Prostate gland (tissue), 2 donors: Measurements from ENCODE around the gene IFI6. TPM values are rescaled to one million over a fixed set of nuclear protein-coding genes. Genes with fewer than 3 reads are reported as not detected.

ENCODE experiments used
- DNase-seq: peaks from one replicate; pipeline ENCODE4 v3.0.0-alpha.2; 2019; ENCODE audit warnings: low spot score
- H3K27ac ChIP-seq, 2 donors: fragments of 200-600 bp; sonication (generic); 2 replicates each; pipeline ENCODE4 v1.5.1; 2017 to 2019
- H3K27me3 ChIP-seq: fragments of 200-600 bp; sonication (generic); replicated peaks from 2 replicates; pipeline ENCODE4 v1.5.1; 2019; ENCODE audit not compliant: insufficient read depth
- H3K36me3 ChIP-seq, 2 donors: fragments of 200-600 bp; sonication (generic); 1 replicate in 1 of 2; 2 replicates in 1 of 2; pipeline versions ENCODE4 v1.5.1 to v1.8.1; 2017 to 2019
- H3K4me1 ChIP-seq: fragments of 200-600 bp; sonication (generic); replicated peaks from 2 replicates; pipeline ENCODE4 v1.5.1; 2019
- H3K4me3 ChIP-seq, 2 donors: fragments of 200-600 bp; sonication (generic); 2 replicates each; pipeline ENCODE4 v1.5.1; 2017 to 2019
- H3K9me3 ChIP-seq: fragments of 200-600 bp; sonication (generic); 2 replicates; pipeline ENCODE4 v1.5.1; 2017
- POLR2A ChIP-seq: fragments of 450-650 bp; IDR thresholded peaks from one replicate; pipeline ENCODE4 v1.6.1; 2016; ENCODE audit warnings: antibody characterized with exemption, mild to moderate bottlenecking
- POLR2AphosphoS5 ChIP-seq: sonication (generic); formaldehyde crosslinking; IDR thresholded peaks from one replicate; pipeline ENCODE4 v1.6.1; 2017; ENCODE audit warnings: antibody characterized with exemption
- WGBS: methylation state at CpG from one replicate; pipeline ENCODE4 v1.1.5; 2018; 5-methylcytosine and 5-hydroxymethylcytosine counted together
- intact Hi-C: fragments of 100-400 bp; cut with DNase I; formaldehyde crosslinking; loops from one replicate; pipeline ENCODE4 v1.14.2; 2022
- total RNA-seq, 2 donors: library from RNA; depleted of rRNA; stranded (reverse); fragments of >200 nt; gene quantifications; one replicate each; pipeline ENCODE4 v1.1.0, GENCODE V29; 2016
- TF ChIP-seq, protein P1 (sequence below), 4 experiments: fragments of 200-600 bp in 2 of 4; fragments of 450-650 bp in 2 of 4; sonication (generic) in 2 of 4; IDR thresholded peaks; 1 replicate in 3 of 4; 2 replicates in 1 of 4; pipeline ENCODE4 v1.5.1; 2016 to 2019; ENCODE audit warnings: antibody characterized with exemption in 4 of 4, mild to moderate bottlenecking in 2 of 4, moderate library complexity in 2 of 4

IFI6 gene
- total RNA-seq, 2 donors from 2014 or later: 40.4 to 274 TPM

DNA sequence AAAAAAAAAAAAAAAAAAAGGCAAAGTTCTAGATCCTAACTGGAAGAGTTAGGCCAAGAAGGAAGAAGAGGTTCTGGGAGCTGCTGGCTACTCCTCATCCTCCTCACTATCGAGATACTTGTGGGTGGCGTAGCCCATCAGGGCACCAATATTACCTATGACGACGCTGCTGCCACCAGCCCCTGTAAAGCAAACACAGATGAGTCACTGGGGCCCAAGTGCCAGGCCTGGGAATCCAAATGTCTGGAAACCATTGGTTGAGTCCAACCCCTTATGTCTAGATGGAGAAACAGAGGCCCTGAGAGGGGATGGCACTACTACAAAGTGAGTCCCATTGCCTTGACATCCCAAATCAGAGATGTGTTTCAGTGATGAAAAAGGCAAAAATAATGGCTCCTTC, 5.7 kb downstream of the IFI6 start:
- Histone ChIP-seq H3K36me3 (no peaks in the 10 kb centered on the region), H3K4me1 (peaks cover under 1% of the 10 kb centered on the region), H3K9me3 (no peaks in the 10 kb centered on the region), H3K27me3 (no peaks in the 10 kb centered on the region), H3K4me3 (no peak overlapping the region), H3K27ac (no peak overlapping the region)
- TF ChIP-seq POLR2A: no peak
- no peak for TF ChIP-seq POLR2AphosphoS5
- TF ChIP-seq, protein P1, sequence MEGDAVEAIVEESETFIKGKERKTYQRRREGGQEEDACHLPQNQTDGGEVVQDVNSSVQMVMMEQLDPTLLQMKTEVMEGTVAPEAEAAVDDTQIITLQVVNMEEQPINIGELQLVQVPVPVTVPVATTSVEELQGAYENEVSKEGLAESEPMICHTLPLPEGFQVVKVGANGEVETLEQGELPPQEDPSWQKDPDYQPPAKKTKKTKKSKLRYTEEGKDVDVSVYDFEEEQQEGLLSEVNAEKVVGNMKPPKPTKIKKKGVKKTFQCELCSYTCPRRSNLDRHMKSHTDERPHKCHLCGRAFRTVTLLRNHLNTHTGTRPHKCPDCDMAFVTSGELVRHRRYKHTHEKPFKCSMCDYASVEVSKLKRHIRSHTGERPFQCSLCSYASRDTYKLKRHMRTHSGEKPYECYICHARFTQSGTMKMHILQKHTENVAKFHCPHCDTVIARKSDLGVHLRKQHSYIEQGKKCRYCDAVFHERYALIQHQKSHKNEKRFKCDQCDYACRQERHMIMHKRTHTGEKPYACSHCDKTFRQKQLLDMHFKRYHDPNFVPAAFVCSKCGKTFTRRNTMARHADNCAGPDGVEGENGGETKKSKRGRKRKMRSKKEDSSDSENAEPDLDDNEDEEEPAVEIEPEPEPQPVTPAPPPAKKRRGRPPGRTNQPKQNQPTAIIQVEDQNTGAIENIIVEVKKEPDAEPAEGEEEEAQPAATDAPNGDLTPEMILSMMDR (IDR thresholded peaks at IDR 0.05): no peak
- WGBS: 98% methylated on average over 4 of the region's 4 CpGs
- intact Hi-C loops: no loop called here
- DNase-seq: no peak

DNA sequence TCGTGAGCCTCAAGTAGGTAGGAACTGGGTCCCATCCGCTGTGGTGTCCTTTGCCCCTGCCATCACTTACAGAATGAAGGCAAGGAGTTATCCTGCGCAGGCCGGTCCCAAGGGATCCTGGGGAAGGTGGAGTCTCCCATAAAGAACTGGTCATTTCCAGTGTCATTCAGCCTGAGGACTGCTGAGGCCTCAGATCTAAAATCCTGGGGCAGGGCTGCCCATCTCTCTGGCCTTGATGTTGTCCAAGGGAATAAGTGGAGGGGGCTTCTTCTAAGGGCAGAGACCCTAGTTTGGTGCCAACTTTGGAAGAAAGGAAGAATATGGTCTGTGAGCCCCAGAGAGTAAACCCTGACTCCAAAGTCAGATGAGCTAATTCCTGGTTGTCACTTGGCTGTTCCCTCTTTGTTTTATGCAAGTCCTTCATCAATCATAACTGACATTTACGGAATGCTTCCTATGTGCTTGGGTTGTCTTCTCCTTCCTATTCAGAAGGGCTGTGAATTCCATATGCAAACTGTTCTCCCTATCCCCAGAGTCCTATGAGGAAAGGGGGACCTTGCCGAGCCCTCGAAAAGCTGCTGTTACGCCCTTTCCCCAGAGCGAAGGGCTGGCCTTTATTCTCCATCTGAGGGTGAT, 6.9 kb downstream of the IFI6 start:
- WGBS: 91% methylated on average over 9 of the region's 9 CpGs
- Histone ChIP-seq H3K9me3 (no peaks in the 10 kb centered on the region), H3K36me3 (no peaks in the 10 kb centered on the region), H3K27ac (no peak overlapping the region), H3K4me3 (no peak overlapping the region), H3K27me3 (no peaks in the 10 kb centered on the region), H3K4me1 (no peaks in the 10 kb centered on the region)
- intact Hi-C loops: no loop called here
- TF ChIP-seq, protein P1 (IDR thresholded peaks at IDR 0.05): no peak
- TF ChIP-seq POLR2AphosphoS5: no peak
- no peak for TF ChIP-seq POLR2A
- no peak for DNase-seq

DNA sequence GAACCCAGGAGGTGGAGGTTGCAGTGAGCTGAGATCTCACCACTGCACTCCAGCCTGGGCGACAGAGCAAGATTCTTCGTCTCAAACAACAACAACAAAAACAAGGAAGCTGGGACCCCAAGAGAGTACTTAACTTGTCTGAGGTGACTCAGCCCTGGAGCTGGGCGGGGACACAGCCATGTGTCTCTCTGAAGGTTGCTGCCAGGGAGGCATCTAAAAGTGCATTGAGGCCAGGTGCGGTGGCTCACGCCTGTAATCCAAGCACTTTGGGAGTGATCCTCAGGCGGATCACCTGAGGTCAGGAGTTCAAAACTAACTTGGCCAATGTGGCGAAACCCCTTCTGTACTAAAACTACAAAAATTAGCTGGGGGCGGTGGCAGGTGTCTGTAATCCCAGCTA, 7.7 kb downstream of the IFI6 start:
- Histone ChIP-seq H3K4me3 (no peak overlapping the region), H3K9me3 (no peaks in the 10 kb centered on the region), H3K27me3 (no peaks in the 10 kb centered on the region), H3K27ac (no peak overlapping the region), H3K36me3 (no peaks in the 10 kb centered on the region), H3K4me1 (no peaks in the 10 kb centered on the region)
- TF ChIP-seq POLR2AphosphoS5 (no peak), POLR2A (no peak)
- TF ChIP-seq, protein P1 (IDR thresholded peaks at IDR 0.05): no peak
- intact Hi-C loops: loop anchor here (5.0 kb wide), 2 partner anchors 272 to 362 kb away; partner anchors contain the start of gene GPR3
- 79% methylated on average over 8 of the region's 8 CpGs for WGBS
- DNase-seq: no peak

DNA sequence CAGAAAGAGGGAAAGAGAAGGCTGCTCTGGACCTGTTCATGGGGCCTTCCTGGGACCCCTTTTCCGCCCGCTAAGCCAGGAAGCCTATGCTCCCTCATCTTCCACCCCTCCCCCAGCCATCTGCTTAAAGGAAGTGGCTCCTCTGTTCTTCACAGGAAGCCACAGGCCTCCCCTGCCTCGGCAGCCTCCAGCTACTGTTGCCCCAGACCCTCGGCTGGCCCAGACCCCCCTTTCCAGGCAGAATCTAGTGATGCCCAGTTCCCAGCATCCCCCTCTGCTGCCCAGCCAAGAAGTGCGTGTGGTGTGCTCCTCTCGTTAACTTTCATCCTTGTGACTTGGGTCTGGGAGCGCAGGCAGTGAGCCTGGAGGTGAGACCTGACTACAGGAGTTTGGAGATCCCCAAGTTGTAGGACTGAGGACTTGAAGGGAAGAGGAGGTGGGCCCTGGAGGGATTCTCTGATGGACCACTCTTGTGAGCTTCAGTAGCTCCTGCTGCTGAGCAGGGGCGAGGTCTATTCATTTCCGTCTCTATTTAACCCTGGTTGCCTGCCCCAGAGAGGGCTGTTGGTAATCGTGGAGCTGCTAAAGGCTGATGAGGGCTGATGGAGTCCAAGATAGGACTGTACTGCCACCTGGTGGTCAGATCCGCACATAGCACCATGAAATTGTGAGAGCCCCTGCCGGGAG, 9.1 kb downstream of the IFI6 start:
- Histone ChIP-seq H3K36me3 (no peaks in the 10 kb centered on the region), H3K4me3 (no peak overlapping the region), H3K27me3 (no peaks in the 10 kb centered on the region), H3K27ac (peak overlapping the region in 1 of 2 donors; percentile 10), H3K4me1 (no peaks in the 10 kb centered on the region), H3K9me3 (no peaks in the 10 kb centered on the region)
- DNase-seq: peak; percentile 73
- WGBS: 37% methylated on average over 12 of the region's 12 CpGs
- intact Hi-C loops: loop anchor here (2.0 to 5.0 kb wide), 3 partner anchors 54 to 361 kb away; partner anchors contain the start of gene GPR3
- TF ChIP-seq POLR2AphosphoS5: peak; percentile 62
- no peak for TF ChIP-seq POLR2A
- TF ChIP-seq, protein P1 (IDR thresholded peaks at IDR 0.05): peak; percentile 74 to 97 (median 96)
